Measurements from ENCODE around the gene UBE2G2. TPM values are rescaled to one million over a fixed set of nuclear protein-coding genes. Genes with fewer than 3 reads are reported as not detected.
A peak's percentile ranks its signal among the peaks of the same experiment; 100 is the strongest.

Gene UBE2G2
- total RNA-seq, 6 donors from 2014 or later: 74.4 to 218 (median 80.1) TPM

DNA sequence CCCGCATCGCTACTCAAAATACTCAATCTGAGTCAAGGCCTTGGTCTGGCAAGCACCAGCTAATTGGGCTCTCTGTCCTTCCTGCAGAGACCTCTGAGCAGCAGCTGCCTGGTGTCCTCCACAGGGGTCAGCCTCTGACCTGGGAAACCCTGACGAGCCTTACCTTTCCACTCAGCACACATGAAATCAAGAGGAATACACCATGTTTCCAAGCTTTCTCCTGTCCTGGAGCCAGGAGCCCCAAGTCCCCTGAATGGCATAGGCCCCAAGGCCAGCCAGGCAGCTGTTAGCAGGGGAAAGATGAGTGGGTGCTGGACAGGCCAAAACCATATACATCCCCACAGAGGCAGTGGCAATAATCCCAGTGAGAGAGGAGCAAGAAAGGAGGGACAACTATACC, 63.0 kb downstream of the UBE2G2 start:
- 96 to 100% methylated on average over 3 of the region's 3 CpGs for WGBS, 2 donors
- no peak overlapping the region for H3K27ac ChIP-seq
- ATAC-seq (ENCODE audit: low FRiP score in 2 of 2) (no peak), DNase-seq (no peak)
- no peaks in the 10 kb centered on the region for H3K4me1 ChIP-seq
- no peaks in the 10 kb centered on the region for H3K36me3 ChIP-seq
- no peaks in the 10 kb centered on the region for H3K27me3 ChIP-seq
- H3K4me3 ChIP-seq: no peak overlapping the region
- peaks cover 10 to 34% (median 12%) of the 10 kb centered on the region in 4 donors for H3K9me3 ChIP-seq
- TF ChIP-seq POLR2A (IDR thresholded peaks at IDR 0.05): no peak
- TF ChIP-seq EP300 (IDR thresholded peaks at IDR 0.05): no peak
- TF ChIP-seq, protein P1, sequence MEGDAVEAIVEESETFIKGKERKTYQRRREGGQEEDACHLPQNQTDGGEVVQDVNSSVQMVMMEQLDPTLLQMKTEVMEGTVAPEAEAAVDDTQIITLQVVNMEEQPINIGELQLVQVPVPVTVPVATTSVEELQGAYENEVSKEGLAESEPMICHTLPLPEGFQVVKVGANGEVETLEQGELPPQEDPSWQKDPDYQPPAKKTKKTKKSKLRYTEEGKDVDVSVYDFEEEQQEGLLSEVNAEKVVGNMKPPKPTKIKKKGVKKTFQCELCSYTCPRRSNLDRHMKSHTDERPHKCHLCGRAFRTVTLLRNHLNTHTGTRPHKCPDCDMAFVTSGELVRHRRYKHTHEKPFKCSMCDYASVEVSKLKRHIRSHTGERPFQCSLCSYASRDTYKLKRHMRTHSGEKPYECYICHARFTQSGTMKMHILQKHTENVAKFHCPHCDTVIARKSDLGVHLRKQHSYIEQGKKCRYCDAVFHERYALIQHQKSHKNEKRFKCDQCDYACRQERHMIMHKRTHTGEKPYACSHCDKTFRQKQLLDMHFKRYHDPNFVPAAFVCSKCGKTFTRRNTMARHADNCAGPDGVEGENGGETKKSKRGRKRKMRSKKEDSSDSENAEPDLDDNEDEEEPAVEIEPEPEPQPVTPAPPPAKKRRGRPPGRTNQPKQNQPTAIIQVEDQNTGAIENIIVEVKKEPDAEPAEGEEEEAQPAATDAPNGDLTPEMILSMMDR (IDR thresholded peaks at IDR 0.05): no peak
- TF ChIP-seq POLR2AphosphoS5 (IDR thresholded peaks at IDR 0.05): no peak

DNA sequence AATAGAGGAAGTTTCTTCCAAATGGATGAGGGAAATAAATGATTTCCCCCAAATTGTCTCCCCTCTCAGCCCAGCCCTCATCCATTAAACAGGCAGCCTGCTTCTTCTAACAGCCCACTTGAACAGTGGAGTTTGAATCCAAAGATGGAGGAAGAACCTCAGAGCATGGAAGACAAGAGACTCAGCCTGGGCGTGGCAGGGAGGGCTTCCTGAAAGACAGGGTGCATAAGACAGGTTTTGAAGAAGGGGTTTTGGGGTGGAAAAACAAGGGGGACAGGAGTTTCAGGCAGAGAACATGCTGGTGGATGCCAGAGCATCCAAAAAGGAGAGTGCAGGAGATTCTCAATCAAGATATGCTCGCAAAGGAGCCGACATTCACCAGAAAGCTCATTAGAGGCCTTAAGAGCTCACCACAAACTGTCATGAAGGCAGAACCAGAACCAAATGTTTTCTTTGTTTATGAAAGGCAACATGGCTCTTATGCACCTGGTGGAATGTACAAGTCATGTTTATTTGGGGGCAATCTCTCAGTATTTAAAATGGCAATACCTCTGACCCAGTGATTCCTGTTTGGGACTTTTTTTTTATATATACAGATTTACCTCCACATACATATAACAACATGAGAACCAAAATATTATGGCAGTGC, 63.8 kb downstream of the UBE2G2 start:
- TF ChIP-seq POLR2A (IDR thresholded peaks at IDR 0.05): no peak
- TF ChIP-seq POLR2AphosphoS5 (IDR thresholded peaks at IDR 0.05): no peak
- Histone ChIP-seq H3K36me3 (no peaks in the 10 kb centered on the region), H3K27ac (no peak overlapping the region), H3K27me3 (no peaks in the 10 kb centered on the region), H3K4me1 (no peaks in the 10 kb centered on the region), H3K9me3 (peaks cover 10 to 34% (median 12%) of the 10 kb centered on the region in 4 donors), H3K4me3 (no peak overlapping the region)
- ATAC-seq (ENCODE audit: low FRiP score in 2 of 2) (no peak), DNase-seq (no peak)
- 74 to 78% methylated on average over 3 of the region's 3 CpGs for WGBS, 2 donors

DNA sequence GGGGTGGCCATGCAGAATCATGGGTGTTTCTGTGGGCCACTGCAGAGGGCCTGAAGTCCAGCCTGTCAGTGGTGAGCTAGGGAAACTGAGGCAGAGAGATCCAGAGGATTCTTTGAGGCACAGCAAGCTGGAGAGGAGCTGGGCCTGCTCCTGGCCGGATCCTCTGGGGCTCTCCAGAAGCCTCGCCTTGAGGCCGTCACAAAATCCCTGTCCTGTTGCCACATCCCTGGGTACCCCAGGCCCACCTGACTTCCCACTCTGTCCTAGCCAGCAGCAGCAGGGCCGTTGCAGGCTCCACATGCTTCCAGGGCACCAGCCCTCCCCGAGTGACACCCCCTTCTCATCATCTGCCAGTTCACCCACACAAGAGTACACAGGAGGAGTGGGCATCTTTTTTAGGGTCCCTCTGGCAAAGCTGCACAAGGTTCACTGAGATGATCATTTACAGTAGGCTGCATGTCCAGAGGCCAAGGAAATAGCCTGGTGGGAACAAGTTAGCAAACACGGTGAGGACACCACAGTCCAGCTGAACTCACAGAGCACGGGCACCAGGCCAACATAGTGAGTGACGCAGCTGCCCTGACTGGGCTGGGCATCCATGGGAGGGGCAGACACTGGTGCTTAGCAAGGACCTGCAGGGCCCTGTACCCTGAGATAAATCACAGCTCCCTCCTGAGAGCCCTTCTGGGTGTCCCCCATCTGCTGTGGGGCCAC, 65.2 kb downstream of the UBE2G2 start:
- no peaks in the 10 kb centered on the region for H3K4me1 ChIP-seq
- peaks cover 10 to 34% (median 12%) of the 10 kb centered on the region in 4 donors for H3K9me3 ChIP-seq
- no peak overlapping the region for H3K4me3 ChIP-seq
- no peaks in the 10 kb centered on the region for H3K27me3 ChIP-seq
- WGBS, 2 donors: 79 to 100% methylated on average over 1 to 8 of the region's 8 CpGs
- DNase-seq: no peak
- no peak for TF ChIP-seq POLR2AphosphoS5 (IDR thresholded peaks at IDR 0.05)
- no peak for TF ChIP-seq POLR2A (IDR thresholded peaks at IDR 0.05)
- TF ChIP-seq, protein P1 (IDR thresholded peaks at IDR 0.05): no peak
- no peak overlapping the region for H3K27ac ChIP-seq
- ATAC-seq (ENCODE audit: low FRiP score in 2 of 2): no peak
- H3K36me3 ChIP-seq: no peaks in the 10 kb centered on the region

- Histone ChIP-seq H3K4me3 (no peak overlapping the region), H3K27me3 (no peaks in the 10 kb centered on the region), H3K27ac (no peak overlapping the region), H3K4me1 (no peaks in the 10 kb centered on the region), H3K9me3 (peaks cover 10 to 34% (median 12%) of the 10 kb centered on the region in 4 donors), H3K36me3 (no peaks in the 10 kb centered on the region)
- no peak for ATAC-seq (ENCODE audit: low FRiP score in 2 of 2)
- 80 to 91% methylated on average over 5 to 6 of the region's 6 CpGs for WGBS, 2 donors
- TF ChIP-seq POLR2A (IDR thresholded peaks at IDR 0.05) (no peak), EP300 (IDR thresholded peaks at IDR 0.05) (no peak), POLR2AphosphoS5 (IDR thresholded peaks at IDR 0.05) (no peak)
- TF ChIP-seq, protein P1 (IDR thresholded peaks at IDR 0.05): no peak
- DNase-seq: no peak
Measured at GRCh38 chr21:44735821-44736220, 65.8 kb downstream of the UBE2G2 start.

DNA sequence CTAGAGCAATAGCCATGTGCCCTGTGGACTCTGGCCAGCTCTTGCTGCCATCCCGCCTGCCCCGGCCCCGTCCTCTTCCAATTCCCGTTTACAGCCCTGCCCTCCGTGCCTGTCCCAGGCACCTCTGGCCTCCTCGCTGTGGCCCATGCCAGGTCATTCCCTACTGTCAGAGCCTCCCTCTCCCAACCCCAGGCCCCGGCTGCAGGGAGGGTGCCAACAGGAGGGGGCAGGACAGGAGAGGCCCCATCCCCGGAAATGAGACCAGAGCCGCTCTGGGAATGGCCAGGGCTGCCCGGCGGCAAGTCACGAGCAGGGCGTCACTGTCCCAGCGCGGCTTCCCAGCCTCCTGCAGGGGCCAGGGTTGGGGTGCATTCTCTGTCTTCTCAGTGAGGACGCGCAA, 66.8 kb downstream of the UBE2G2 start:
- Histone ChIP-seq H3K4me3 (no peak overlapping the region), H3K27ac (no peak overlapping the region), H3K4me1 (no peaks in the 10 kb centered on the region), H3K27me3 (no peaks in the 10 kb centered on the region), H3K9me3 (peaks cover 10 to 34% (median 12%) of the 10 kb centered on the region in 4 donors), H3K36me3 (no peaks in the 10 kb centered on the region)
- DNase-seq (peak in 1 of 2 donors; percentile 63), ATAC-seq (ENCODE audit: low FRiP score in 2 of 2) (no peak)
- no peak for TF ChIP-seq POLR2AphosphoS5 (IDR thresholded peaks at IDR 0.05)
- TF ChIP-seq EP300 (IDR thresholded peaks at IDR 0.05): no peak
- no peak for TF ChIP-seq POLR2A (IDR thresholded peaks at IDR 0.05)
- TF ChIP-seq, protein P1 (IDR thresholded peaks at IDR 0.05): no peak
- 90 to 93% methylated on average over 13 to 17 of the region's 17 CpGs for WGBS, 2 donors

Data from upper lobe of left lung (tissue), 6 donors.